HepG2 (cell line): ENCODE data around the gene DAAM2. TPM values are rescaled to one million over a fixed set of nuclear protein-coding genes. Genes with fewer than 3 reads are reported as not detected.

Source experiments
- ATAC-seq: fragments of 200-7000 bp; cut with Tn5 transposase; 3 replicates; pipeline ENCODE4 v1.9.1; 2020; ENCODE audit warnings: mild to moderate bottlenecking, moderate library complexity
- BruUV-seq: library from RNA; stranded (reverse); fragments of 400-500 nt; replicated peaks from 2 replicates; lab custom pipeline; 2021; lab: Mats Ljungman, UMichigan
- CTCF ChIA-PET: fragments of 300-600 bp; formaldehyde crosslinking; extraction: SDS; loops from one replicate; lab custom pipeline; 2021; ENCODE audit warnings: low total read pairs, inconsistent platforms, low intra/inter-chr PET ratio; lab: Yijun Ruan, JAX
- POLR2A ChIA-PET: fragments of 350-600 bp; sonication (Branson Sonifier 250); formaldehyde crosslinking; loops from one replicate; lab custom pipeline; 2020; ENCODE audit warnings: antibody characterized with exemption, inconsistent platforms; lab: Yijun Ruan, JAX
- DNase-seq: peaks from one replicate; pipeline ENCODE4 v3.0.0-alpha.2; 2015; ENCODE audit warnings: low spot score
- FAIRE-seq: peaks from 3 replicates; lab custom pipeline; 2011; peaks lifted over from hg19 to GRCh38; lab: Jason Lieb, UNC
- H2AFZ ChIP-seq: one replicate; pipeline ENCODE4 v1.6.1; 2011; ENCODE audit warnings: low read length, inconsistent platforms
- H3K27ac ChIP-seq: fragments of 300-600 bp; 3 replicates; pipeline ENCODE4 v1.8.0; 2011; ENCODE audit warnings: mixed run types, mild to moderate bottlenecking, mixed read lengths, low read length, inconsistent platforms; ENCODE audit not compliant: insufficient read depth; ENCODE audit errors: extremely low read length
- H3K27me3 ChIP-seq, 2 experiments: fragments of 200-600 bp in 1 of 2; 2 replicates in 1 of 2; 3 replicates in 1 of 2; pipeline versions ENCODE4 v1.6.0 to v1.8.0; 2011; ENCODE audit warnings: low read length in 2 of 2, mild to moderate bottlenecking in 2 of 2, moderate library complexity in 2 of 2, inconsistent platforms in 1 of 2; ENCODE audit not compliant: insufficient read depth in 2 of 2, control insufficient read depth in 1 of 2
- H3K36me3 ChIP-seq, 2 experiments: fragments of 200-600 bp in 1 of 2; replicated peaks in 1 of 2; 2 replicates in 1 of 2; 3 replicates in 1 of 2; pipeline versions ENCODE4 v1.5.1 to v1.8.0; 2011; ENCODE audit warnings: low read length in 2 of 2, inconsistent platforms in 1 of 2; ENCODE audit not compliant: insufficient read depth in 2 of 2, control insufficient read depth in 1 of 2
- H3K4me1 ChIP-seq: 2 replicates; pipeline ENCODE4 v1.5.1; 2012; ENCODE audit warnings: low read length, inconsistent platforms; ENCODE audit not compliant: insufficient read depth
- H3K4me2 ChIP-seq: 2 replicates; pipeline ENCODE4 v1.6.0; 2011; ENCODE audit warnings: low read depth, low read length, inconsistent platforms
- H3K4me3 ChIP-seq, 3 experiments: fragments of 200-600 bp in 1 of 3; sonication (generic), shearing (Covaris generic) in 1 of 3; replicated peaks in 1 of 3; 2 replicates each; pipeline ENCODE4 v1.5.1; 2011 to 2016; ENCODE audit warnings: low read length in 3 of 3, inconsistent platforms in 2 of 3, low read depth in 2 of 3, mild to moderate bottlenecking in 2 of 3, control low read depth in 1 of 3, mixed read lengths in 1 of 3; ENCODE audit not compliant: insufficient read depth in 1 of 3
- H3K79me2 ChIP-seq: one replicate; pipeline ENCODE4 v1.6.1; 2011; ENCODE audit warnings: low read length, inconsistent platforms; ENCODE audit not compliant: insufficient read depth
- H3K9ac ChIP-seq: 2 replicates; pipeline ENCODE4 v1.6.0; 2011; ENCODE audit warnings: mild to moderate bottlenecking, low read depth, low read length, inconsistent platforms; ENCODE audit not compliant: insufficient read depth
- H3K9me3 ChIP-seq: 2 replicates; pipeline ENCODE4 v1.5.1; 2012; ENCODE audit warnings: mild to moderate bottlenecking, low read length
- H4K20me1 ChIP-seq: 2 replicates; pipeline ENCODE4 v1.6.0; 2011; ENCODE audit warnings: inconsistent platforms, mild to moderate bottlenecking, low read length, moderate library complexity; ENCODE audit not compliant: insufficient read depth
- HOXA3 ChIP-seq: sonication (generic); formaldehyde crosslinking; IDR thresholded peaks from 2 replicates; pipeline ENCODE4 v1.5.0; 2020; ENCODE audit warnings: missing genetic modification reagents
- KAT7 ChIP-seq: IDR thresholded peaks from 2 replicates; pipeline ENCODE4 v1.6.1; 2018; ENCODE audit warnings: borderline replicate concordance, missing compliant biosample characterization
- KDM3A ChIP-seq: IDR thresholded peaks from 2 replicates; pipeline ENCODE4 v1.6.1; 2018; ENCODE audit warnings: low read depth, missing compliant biosample characterization
- KLF15 ChIP-seq: sonication (generic); formaldehyde crosslinking; IDR thresholded peaks from 2 replicates; pipeline ENCODE4 v1.8.1; 2023; ENCODE audit warnings: borderline replicate concordance, mild to moderate bottlenecking, inconsistent platforms, missing genetic modification reagents, mixed read lengths
- KMT2A ChIP-seq: sonication (generic); formaldehyde crosslinking; IDR thresholded peaks from 2 replicates; pipeline ENCODE4 v1.4.0; 2020; ENCODE audit warnings: missing genetic modification reagents
- POGZ ChIP-seq: sonication (generic); formaldehyde crosslinking; IDR thresholded peaks from 2 replicates; pipeline ENCODE4 v1.4.0; 2020; ENCODE audit warnings: mild to moderate bottlenecking, missing genetic modification reagents
- TOPORS ChIP-seq: sonication (generic); formaldehyde crosslinking; IDR thresholded peaks from 2 replicates; pipeline ENCODE4 v1.8.0; 2023; ENCODE audit warnings: mild to moderate bottlenecking, missing genetic modification reagents
- ZNF446 ChIP-seq: sonication (generic); formaldehyde crosslinking; IDR thresholded peaks from 2 replicates; pipeline ENCODE4 v1.5.0; 2020; ENCODE audit warnings: mild to moderate bottlenecking, missing genetic modification reagents
- ZNF83 ChIP-seq: sonication (generic); formaldehyde crosslinking; IDR thresholded peaks from 2 replicates; pipeline ENCODE4 v1.4.0; 2020; ENCODE audit warnings: missing genetic modification reagents, mild to moderate bottlenecking, borderline replicate concordance
- ZNF850 ChIP-seq: sonication (generic); formaldehyde crosslinking; conservative IDR thresholded peaks from 2 replicates; pipeline ENCODE4 v1.9.0; 2021; ENCODE audit warnings: mild to moderate bottlenecking, missing genetic modification reagents
- ZSCAN29 ChIP-seq: sonication (generic); formaldehyde crosslinking; conservative IDR thresholded peaks from 2 replicates; pipeline ENCODE4 v1.4.0; 2020; ENCODE audit warnings: mild to moderate bottlenecking, missing genetic modification reagents
- WGBS: methylation state at CpG from one replicate; pipeline ENCODE4 v1.1.6; 2017; ENCODE audit warnings: low lambda C conversion rate; 5-methylcytosine and 5-hydroxymethylcytosine counted together
- in situ Hi-C: cut with HindIII; loops from 2 replicates; pipeline ENCODE4 v1.10.0; 2017; ENCODE audit warnings: low pct_unique_long_range_greater_than_20kb; ENCODE audit not compliant: extremely low pct_ligation_motif_present
- intact Hi-C: fragments of 100-400 bp; cut with micrococcal nuclease; formaldehyde crosslinking; loops from one replicate; pipeline ENCODE4 v1.10.0; 2022; ENCODE audit not compliant: unreplicated experiment
- polyA plus RNA-seq, 8 experiments: library from polyadenylated mRNA; depleted of rRNA in 3 of 8; stranded (reverse) in 7 of 8; unstranded in 1 of 8; fragments of >200 nt; fragmentation: Illumina TruSeq in 4 of 8; extraction: Trizol in 4 of 8; gene quantifications; 2 replicates each; pipeline versions ENCODE4 v1.2.1 to v1.2.3, GENCODE V29; 2011 to 2016; ENCODE audit warnings: low read depth in 4 of 8, missing spikeins in 1 of 8, mixed read lengths in 1 of 8; ENCODE audit not compliant: insufficient read depth in 1 of 8
- total RNA-seq, 5 experiments: library from RNA; depleted of rRNA; stranded (reverse); fragments of >200 nt; fragmentation: Illumina TruSeq; extraction: Trizol; gene quantifications; 2 replicates each; pipeline ENCODE4 v1.2.3, GENCODE V29; 2016; ENCODE audit warnings: low read depth in 1 of 5
- TF ChIP-seq, protein P1 (sequence below): sonication (generic); formaldehyde crosslinking; IDR thresholded peaks from 2 replicates; pipeline ENCODE4 v1.8.0; 2022; ENCODE audit warnings: mild to moderate bottlenecking, missing genetic modification reagents, borderline replicate concordance
- TF ChIP-seq, protein P2 (sequence below): sonication (generic); formaldehyde crosslinking; IDR thresholded peaks from 2 replicates; pipeline ENCODE4 v1.8.0; 2022; ENCODE audit warnings: low read depth, missing genetic modification reagents

The DAAM2 gene
- total and polyA plus RNA-seq, 2 of the 13 experiments (the other 11 are each of a cell fraction or from before 2014, with no cell fraction given) = 0.01 TPM; not detected in 1

DNA sequence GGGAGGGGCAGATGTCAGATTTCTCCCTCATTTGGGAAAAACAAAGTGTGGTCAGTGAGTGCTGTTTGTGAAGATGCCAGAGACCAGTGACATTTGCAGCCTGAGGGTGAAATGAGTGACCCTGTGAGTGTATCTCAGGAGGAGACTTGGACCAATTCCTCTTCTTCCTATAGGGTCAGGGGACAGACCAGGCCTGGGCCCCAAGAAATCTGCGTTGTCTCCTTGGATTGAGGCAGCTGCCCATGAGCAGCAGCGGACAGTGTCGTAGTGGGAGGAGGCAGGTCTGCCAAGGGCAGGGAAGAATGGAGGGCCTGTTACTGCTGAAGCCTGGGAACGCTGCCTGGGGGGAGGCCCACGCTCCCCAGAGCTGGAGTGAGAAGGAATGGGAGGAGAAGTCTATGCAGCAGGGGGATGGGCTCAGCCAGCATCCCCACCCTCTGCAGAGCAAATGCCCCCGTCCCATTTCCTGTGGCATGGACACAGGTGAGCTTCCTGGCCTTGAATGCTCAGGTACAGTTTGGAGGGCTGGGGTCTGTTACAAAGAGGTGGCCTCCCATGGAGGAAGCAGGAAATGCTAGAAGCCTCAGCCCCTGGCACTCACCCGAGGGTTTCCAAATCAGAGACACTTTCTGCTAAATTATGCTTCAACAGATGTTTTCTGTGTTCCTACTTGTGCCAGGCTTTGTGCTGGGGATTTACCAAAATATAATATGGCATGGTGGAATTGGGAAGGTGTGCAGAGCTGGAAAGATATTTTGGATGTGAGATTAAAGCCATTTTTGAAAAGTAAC, 29.8 kb downstream of the DAAM2 start:
- in situ Hi-C loops = no loop called here
- Histone ChIP-seq H3K9me3 (no peaks in the 10 kb centered on the region), H3K4me2 (no peak overlapping the region), H3K9ac (no peak overlapping the region), H3K27ac (no peak overlapping the region), H3K4me1 (no peaks in the 10 kb centered on the region), H4K20me1 (no peaks in the 10 kb centered on the region), H3K79me2 (no peaks in the 10 kb centered on the region), H3K36me3 (no peaks in the 10 kb centered on the region), H3K4me3 (no peak overlapping the region), H2AFZ (no peak overlapping the region), H3K27me3 (no peaks in the 10 kb centered on the region)
- WGBS = 32% methylated on average over 7 of the region's 7 CpGs
- BruUV-seq = no TSS peak
- intact Hi-C loops = no loop called here
- TF ChIP-seq KMT2A (no peak), KDM3A (CRISPR knock-in tag) (no peak), ZNF446 (CRISPR knock-in tag) (no peak), ZNF850 (CRISPR knock-in tag) (no peak), TOPORS (no peak), KAT7 (CRISPR knock-in tag) (no peak), ZSCAN29 (CRISPR knock-in tag) (no peak), KLF15 (CRISPR knock-in tag) (no peak), POGZ (CRISPR knock-in tag) (no peak), ZNF83 (CRISPR knock-in tag) (no peak), HOXA3 (CRISPR knock-in tag) (no peak)
- TF ChIP-seq, protein P1, sequence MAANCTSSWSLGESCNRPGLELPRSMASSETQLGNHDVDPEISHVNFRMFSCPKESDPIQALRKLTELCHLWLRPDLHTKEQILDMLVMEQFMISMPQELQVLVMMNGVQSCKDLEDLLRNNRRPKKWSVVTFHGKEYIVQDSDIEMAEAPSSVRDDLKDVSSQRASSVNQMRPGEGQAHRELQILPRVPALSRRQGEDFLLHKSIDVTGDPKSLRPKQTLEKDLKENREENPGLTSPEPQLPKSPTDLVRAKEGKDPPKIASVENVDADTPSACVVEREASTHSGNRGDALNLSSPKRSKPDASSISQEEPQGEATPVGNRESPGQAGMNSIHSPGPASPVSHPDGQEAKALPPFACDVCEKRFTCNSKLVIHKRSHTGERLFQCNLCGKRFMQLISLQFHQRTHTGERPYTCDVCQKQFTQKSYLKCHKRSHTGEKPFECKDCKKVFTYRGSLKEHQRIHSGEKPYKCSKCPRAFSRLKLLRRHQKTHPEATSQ (CRISPR knock-in tag) = no peak
- TF ChIP-seq, protein P2, sequence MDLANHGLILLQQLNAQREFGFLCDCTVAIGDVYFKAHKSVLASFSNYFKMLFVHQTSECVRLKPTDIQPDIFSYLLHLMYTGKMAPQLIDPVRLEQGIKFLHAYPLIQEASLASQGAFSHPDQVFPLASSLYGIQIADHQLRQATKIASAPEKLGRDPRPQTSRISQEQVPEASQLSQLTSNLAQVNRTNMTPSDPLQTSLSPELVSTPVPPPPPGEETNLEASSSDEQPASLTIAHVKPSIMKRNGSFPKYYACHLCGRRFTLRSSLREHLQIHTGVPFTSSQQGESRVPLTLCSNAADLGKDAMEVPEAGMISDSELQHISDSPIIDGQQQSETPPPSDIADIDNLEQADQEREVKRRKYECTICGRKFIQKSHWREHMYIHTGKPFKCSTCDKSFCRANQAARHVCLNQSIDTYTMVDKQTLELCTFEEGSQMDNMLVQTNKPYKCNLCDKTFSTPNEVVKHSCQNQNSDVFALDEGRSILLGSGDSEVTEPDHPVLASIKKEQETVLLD (CRISPR knock-in tag) = no peak
- CTCF ChIA-PET = no interaction called here
- ATAC-seq (no peak), FAIRE-seq (no peak), DNase-seq (no peak)
- POLR2A ChIA-PET = no interaction called here
